HG03025 (cell line): ENCODE measurements around the gene GPN2.

ENCODE experiments used
- ATAC-seq: cut with Tn5 transposase; IDR thresholded peaks from one replicate; pipeline ENCODE4 v1.9.1; 2021; ENCODE audit warnings: mild to moderate bottlenecking, moderate library complexity; ENCODE audit not compliant: unreplicated experiment, low FRiP score

The GPN2 gene

GRCh38 chr1:26889551-26890466 is at the start of gene GPN2:
Gene GPN2 (minus strand): TSS chr1:26890283. CDS start chr1:26890096, 187 bp downstream.
- ATAC-seq = peak; percentile 77

GRCh38 chr1:26938659-26939025 is 48.6 kb upstream of the GPN2 start:
- ATAC-seq = no peak

GRCh38 chr1:26938004-26938658 is 48.0 kb upstream of the GPN2 start:
- no peak for ATAC-seq

- no peak for ATAC-seq
These were observed 46.7 kb upstream of the GPN2 start for GRCh38 chr1:26936823-26937222.

GRCh38 chr1:26932531-26932930 is 42.4 kb upstream of the GPN2 start:
- no peak for ATAC-seq

GRCh38 chr1:26923711-26924110 is 33.6 kb upstream of the GPN2 start:
- ATAC-seq = no peak

GRCh38 chr1:26922901-26923300 is 32.8 kb upstream of the GPN2 start:
- ATAC-seq = no peak

GRCh38 chr1:26922431-26922729 is 32.3 kb upstream of the GPN2 start:
- no peak for ATAC-seq

- ATAC-seq = peak; percentile 90
These were observed 31.7 kb upstream of the GPN2 start, which contains the start of gene NUDC for GRCh38 chr1:26921540-26922430. Gene NUDC (plus strand): TSS chr1:26921743. CDS start chr1:26921849, 106 bp downstream.

- no peak for ATAC-seq
These were observed 31.1 kb upstream of the GPN2 start for GRCh38 chr1:26921126-26921539.

- no peak for ATAC-seq
These were observed 25.2 kb upstream of the GPN2 start for GRCh38 chr1:26915204-26915842.

GRCh38 chr1:26913754-26914619 is 23.9 kb upstream of the GPN2 start, which contains the start of gene NR0B2:
Gene NR0B2 (minus strand): TSS chr1:26913975. CDS start chr1:26913940, 35 bp downstream.
- no peak for ATAC-seq

- no peak for ATAC-seq
These were observed 23.3 kb upstream of the GPN2 start for GRCh38 chr1:26913389-26913753.

- no peak for ATAC-seq
These were observed 22.0 kb upstream of the GPN2 start for GRCh38 chr1:26912147-26912490.

- no peak for ATAC-seq
These were observed 21.5 kb upstream of the GPN2 start for GRCh38 chr1:26911399-26912146.

- no peak for ATAC-seq
These were observed 20.5 kb upstream of the GPN2 start for GRCh38 chr1:26910343-26911160.

GRCh38 chr1:26909951-26910342 is 19.9 kb upstream of the GPN2 start:
- ATAC-seq = no peak
